ENCODE data around the gene RSRP1. TPM values are rescaled to one million over a fixed set of nuclear protein-coding genes. Genes with fewer than 3 reads are reported as not detected.

RSRP1 gene
- total RNA-seq, 1 donor from 2014 or later: 155 TPM

- Histone ChIP-seq H3K36me3 (peaks cover 36% of the 10 kb centered on the region), H3K4me1 (peaks cover 54% of the 10 kb centered on the region), H3K27me3 (no peaks in the 10 kb centered on the region), H3K4me3 (peak overlapping the region; percentile 86), H3K27ac (peak overlapping the region; percentile 96), H3K9me3 (no peaks in the 10 kb centered on the region)
- ATAC-seq: peak; percentile 95
- TF ChIP-seq CTCF (IDR thresholded peaks at IDR 0.05): no peak
- peak; percentile 88 for DNase-seq
- intact Hi-C loops (cut with DNase I): no loop called here
Observed at GRCh38 chr1:25232866-25233784, 14.1 kb downstream of the RSRP1 start.

GRCh38 chr1:25232027-25232865 lies 15.0 kb downstream of the RSRP1 start, which contains the start of gene SYF2:
Gene SYF2, minus strand, starts transcription at chr1:25232502. Its CDS starts 35 bp downstream, at chr1:25232467.
- H3K27ac ChIP-seq: peak within 1 kb of the TSS; percentile 96
- ATAC-seq (peak; percentile 95), DNase-seq (peak; percentile 94)
- intact Hi-C loops (cut with DNase I): no loop called here
- no peaks in the 10 kb centered on the region for H3K27me3 ChIP-seq
- H3K9me3 ChIP-seq: no peaks in the 10 kb centered on the region
- peaks cover 45% of the 10 kb centered on the region for H3K36me3 ChIP-seq
- H3K4me3 ChIP-seq: peak within 1 kb of the TSS; percentile 86
- no peak for TF ChIP-seq CTCF (IDR thresholded peaks at IDR 0.05)
- H3K4me1 ChIP-seq: peaks cover 50% of the 10 kb centered on the region

GRCh38 chr1:25223471-25223870 lies 23.8 kb downstream of the RSRP1 start:
- H3K27ac ChIP-seq: no peak overlapping the region
- intact Hi-C loops (cut with DNase I): no loop called here
- H3K36me3 ChIP-seq: peaks cover 91% of the 10 kb centered on the region
- H3K9me3 ChIP-seq: no peaks in the 10 kb centered on the region
- no peaks in the 10 kb centered on the region for H3K4me1 ChIP-seq
- no peak overlapping the region for H3K4me3 ChIP-seq
- ATAC-seq: no peak
- no peaks in the 10 kb centered on the region for H3K27me3 ChIP-seq
- no peak for TF ChIP-seq CTCF (IDR thresholded peaks at IDR 0.05)
- no peak for DNase-seq

- ATAC-seq (no peak), DNase-seq (no peak)
- TF ChIP-seq CTCF (IDR thresholded peaks at IDR 0.05): no peak
- no peak overlapping the region for H3K27ac ChIP-seq
- H3K4me3 ChIP-seq: no peak overlapping the region
- peaks cover 82% of the 10 kb centered on the region for H3K36me3 ChIP-seq
- intact Hi-C loops (cut with DNase I): no loop called here
- H3K4me1 ChIP-seq: no peaks in the 10 kb centered on the region
- no peaks in the 10 kb centered on the region for H3K27me3 ChIP-seq
- no peaks in the 10 kb centered on the region for H3K9me3 ChIP-seq
Observed at GRCh38 chr1:25222606-25223005, 24.6 kb downstream of the RSRP1 start.

- ATAC-seq (no peak), DNase-seq (no peak)
- no peaks in the 10 kb centered on the region for H3K4me1 ChIP-seq
- no peak for TF ChIP-seq CTCF (IDR thresholded peaks at IDR 0.05)
- no peak overlapping the region for H3K27ac ChIP-seq
- intact Hi-C loops (cut with DNase I): no loop called here
- H3K4me3 ChIP-seq: no peak overlapping the region
- H3K36me3 ChIP-seq: peaks cover 63% of the 10 kb centered on the region
- no peaks in the 10 kb centered on the region for H3K9me3 ChIP-seq
- no peaks in the 10 kb centered on the region for H3K27me3 ChIP-seq
Observed at GRCh38 chr1:25220666-25221065, 26.6 kb downstream of the RSRP1 start.

Measured in upper lobe of right lung (tissue), 1 donor.